ENCODE data around the gene LRRC8C.

The LRRC8C gene

DNA sequence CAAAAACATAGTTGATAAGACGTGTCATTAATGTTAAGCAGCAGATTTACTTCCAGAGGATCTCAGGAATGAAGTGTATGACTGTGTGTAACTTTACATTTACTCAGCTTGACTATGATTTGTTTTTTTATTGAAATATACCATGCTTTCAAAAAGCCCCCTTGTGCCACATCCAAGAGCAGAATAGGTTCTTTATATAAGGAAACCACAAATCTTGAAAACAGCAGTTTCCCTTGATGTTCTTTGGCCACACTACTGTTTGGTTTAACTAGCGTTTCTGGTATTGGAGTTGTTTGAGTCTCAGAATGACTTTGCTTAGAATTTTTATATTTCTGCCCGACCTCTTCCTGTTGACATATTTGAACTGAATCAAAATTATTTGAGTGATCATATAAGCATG lies 25.0 kb downstream of the LRRC8C start:
- TF ChIP-seq, protein P1, sequence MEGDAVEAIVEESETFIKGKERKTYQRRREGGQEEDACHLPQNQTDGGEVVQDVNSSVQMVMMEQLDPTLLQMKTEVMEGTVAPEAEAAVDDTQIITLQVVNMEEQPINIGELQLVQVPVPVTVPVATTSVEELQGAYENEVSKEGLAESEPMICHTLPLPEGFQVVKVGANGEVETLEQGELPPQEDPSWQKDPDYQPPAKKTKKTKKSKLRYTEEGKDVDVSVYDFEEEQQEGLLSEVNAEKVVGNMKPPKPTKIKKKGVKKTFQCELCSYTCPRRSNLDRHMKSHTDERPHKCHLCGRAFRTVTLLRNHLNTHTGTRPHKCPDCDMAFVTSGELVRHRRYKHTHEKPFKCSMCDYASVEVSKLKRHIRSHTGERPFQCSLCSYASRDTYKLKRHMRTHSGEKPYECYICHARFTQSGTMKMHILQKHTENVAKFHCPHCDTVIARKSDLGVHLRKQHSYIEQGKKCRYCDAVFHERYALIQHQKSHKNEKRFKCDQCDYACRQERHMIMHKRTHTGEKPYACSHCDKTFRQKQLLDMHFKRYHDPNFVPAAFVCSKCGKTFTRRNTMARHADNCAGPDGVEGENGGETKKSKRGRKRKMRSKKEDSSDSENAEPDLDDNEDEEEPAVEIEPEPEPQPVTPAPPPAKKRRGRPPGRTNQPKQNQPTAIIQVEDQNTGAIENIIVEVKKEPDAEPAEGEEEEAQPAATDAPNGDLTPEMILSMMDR (conservative IDR thresholded peaks at IDR 0.05), result no peak

DNA sequence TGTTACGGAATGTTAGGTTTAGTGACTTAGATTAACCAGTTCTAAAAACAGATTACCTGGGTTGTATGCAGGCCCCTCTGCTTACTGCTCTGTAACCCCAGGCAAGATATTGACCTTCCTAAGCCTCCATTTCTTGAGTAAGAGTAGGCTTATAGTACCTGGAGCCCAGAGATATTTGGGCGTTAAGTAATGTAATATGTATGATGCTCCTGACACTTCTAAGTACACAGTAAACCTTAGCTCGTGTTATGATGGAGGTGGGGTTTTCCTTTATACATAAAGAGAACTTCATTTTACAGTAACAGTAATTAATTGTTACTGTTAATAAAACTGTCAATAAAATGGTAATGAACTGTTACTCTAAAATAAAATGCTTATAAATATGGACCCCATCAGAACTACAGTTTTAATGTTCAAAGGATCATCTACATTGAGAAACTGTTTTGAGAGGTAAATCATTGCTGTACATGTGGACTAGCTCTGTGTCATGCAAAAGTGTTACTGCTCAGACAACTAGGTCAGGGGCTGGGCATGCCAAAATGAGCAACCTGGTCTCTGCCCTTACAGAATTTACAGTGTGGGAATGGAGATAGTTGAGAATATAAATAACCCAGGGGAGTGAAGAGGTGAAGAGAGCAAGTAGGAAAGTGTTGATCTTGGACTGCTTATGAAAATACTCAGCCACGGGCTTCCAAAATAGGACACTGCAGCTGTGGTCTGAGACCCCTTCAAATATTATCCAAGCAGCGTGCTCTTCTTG lies 26.6 kb downstream of the LRRC8C start:
- no peak overlapping the region for H3K27ac ChIP-seq
- TF ChIP-seq, protein P1 (conservative IDR thresholded peaks at IDR 0.05), result no peak

More for the DNA sequence above, 25.0 kb downstream of the LRRC8C start:
- H3K27ac ChIP-seq, result no peak overlapping the region

DNA sequence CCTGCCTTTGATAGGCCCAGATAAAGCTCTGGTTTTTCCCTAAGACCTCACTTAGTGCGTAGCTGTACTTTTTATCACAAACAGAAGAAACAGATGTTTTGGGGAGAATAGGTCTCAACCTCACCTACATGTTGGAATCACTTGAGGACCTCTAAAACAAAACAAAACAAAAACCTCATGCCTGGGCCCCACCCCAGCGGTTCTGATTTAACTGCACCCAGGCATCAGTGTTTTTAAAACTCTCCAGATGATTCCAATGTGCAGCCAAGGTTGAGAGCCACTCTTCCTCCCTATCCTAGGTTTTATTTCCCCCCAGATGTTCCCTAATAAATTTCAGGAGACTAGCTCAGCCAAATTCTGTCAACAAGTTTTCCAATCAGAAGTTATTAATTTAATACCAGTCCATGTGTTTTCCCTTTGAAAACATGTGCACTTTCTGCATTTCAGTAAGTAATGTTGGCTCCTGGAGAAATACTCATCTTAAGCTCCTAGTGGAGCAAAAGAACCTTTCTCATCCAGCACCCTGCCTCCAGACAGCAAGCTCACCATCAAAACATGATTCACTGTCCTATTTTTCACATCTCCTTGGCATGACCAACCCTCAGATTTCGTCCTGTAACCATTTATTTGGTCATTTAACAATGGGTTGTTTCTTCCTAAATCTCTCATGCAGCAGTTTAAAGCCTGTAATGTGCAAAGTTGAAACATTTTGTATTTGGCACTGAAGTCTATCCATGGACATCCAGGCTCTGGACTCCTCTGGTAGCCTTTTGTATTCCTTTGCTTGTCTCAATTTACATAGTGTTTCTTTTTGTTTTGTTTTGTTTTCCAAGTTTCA lies 27.5 kb downstream of the LRRC8C start:
- TF ChIP-seq, protein P1 (conservative IDR thresholded peaks at IDR 0.05), result no peak
- H3K27ac ChIP-seq, result no peak overlapping the region

DNA sequence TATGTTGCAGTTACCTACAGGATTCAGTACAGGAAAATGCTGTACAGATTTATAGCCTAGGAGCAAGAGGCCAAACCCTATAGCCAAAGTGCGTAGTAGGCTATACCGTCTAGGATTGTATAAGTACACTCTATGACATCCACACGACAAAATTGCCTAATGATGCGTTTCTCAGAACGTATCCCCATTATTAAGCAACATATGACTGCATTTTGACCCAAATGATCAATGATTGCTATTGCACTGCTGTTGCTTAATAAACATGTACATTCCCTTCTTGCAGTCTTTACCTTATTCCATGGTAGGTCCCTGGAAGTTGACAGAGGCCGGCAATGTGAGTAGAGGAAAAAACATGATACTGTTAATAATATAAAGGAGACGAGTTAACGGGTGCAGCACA lies 33.0 kb downstream of the LRRC8C start:
- TF ChIP-seq, protein P1 (conservative IDR thresholded peaks at IDR 0.05), result no peak
- no peak overlapping the region for H3K27ac ChIP-seq

DNA sequence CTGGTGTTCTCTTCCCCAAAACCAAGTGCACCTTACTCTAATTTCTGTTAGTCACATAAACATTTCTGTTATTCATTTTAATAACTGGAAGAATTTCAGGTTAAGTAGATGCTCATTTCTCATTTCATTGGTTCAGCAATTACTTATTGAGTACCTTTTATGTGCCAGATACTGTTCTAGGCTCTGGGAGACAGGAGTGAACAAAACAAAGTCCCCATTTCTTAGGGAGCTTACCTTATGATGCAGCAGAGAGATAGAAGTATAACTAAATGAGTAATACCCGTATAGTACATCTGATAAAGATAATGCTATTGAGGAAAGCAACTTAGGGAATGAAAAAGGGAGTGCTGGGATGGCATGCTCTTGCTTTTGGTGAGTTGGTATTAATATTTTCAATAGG lies 33.7 kb downstream of the LRRC8C start:
- no peak overlapping the region for H3K27ac ChIP-seq
- TF ChIP-seq, protein P1 (conservative IDR thresholded peaks at IDR 0.05), result no peak

DNA sequence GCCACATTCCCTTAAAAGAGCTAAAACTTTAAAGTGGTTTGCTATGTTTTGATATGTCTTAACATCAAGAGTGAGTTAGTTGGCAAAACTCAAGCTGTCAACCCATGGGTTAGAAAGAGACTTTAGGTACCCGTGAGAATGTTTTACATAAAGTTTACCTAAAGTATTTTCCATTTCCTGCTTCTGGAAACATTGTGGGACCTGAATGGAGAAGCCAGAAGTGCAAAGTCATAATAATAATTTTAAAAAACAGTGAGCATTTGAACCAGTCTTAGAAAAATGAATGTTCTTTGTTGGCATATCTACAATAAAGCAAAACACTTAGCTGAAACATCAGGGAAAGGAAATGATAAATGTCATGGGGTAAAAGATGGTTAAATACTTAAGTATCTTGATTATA lies 34.8 kb downstream of the LRRC8C start:
- TF ChIP-seq, protein P1 (conservative IDR thresholded peaks at IDR 0.05), result no peak
- H3K27ac ChIP-seq, result no peak overlapping the region

DNA sequence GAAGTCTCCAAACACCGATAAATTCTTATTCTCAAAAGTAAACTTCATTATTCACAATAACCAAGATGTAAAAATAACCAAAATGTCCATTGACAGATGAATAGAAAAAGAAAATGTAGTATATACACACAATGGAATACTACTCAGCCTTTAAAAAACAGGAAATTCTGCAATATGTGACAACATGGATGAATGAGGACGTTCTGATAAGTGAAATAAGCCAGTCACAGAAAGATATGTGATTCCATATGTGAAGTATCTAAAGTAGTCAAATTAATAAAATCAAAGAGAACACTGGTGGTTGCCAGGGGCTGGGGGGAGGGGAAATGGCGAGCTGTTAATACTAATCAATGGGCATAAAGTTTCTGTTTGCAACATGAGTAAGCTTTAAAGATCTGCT lies 36.0 kb downstream of the LRRC8C start:
- TF ChIP-seq, protein P1 (conservative IDR thresholded peaks at IDR 0.05), result no peak
- H3K27ac ChIP-seq, result no peak overlapping the region

Measured in VCaP (cell line).